Astrocyte (in vitro differentiated cells and primary cell): ENCODE data around the gene YTHDF1. TPM values are rescaled to one million over a fixed set of nuclear protein-coding genes. Genes with fewer than 3 reads are reported as not detected.

Experiments
- DNase-seq: peaks from one replicate; pipeline ENCODE4 v3.0.0-alpha.2; 2010; ENCODE audit warnings: low read depth
- FAIRE-seq: peaks from 2 replicates; lab custom pipeline; 2011; peaks lifted over from hg19 to GRCh38; lab: Jason Lieb, UNC
- H2AFZ ChIP-seq: 2 replicates; pipeline ENCODE4 v1.6.0; 2012; ENCODE audit warnings: low read depth, low read length, inconsistent platforms
- H3K27ac ChIP-seq: 2 replicates; pipeline ENCODE4 v1.5.1; 2011; ENCODE audit warnings: low read depth, low read length, inconsistent platforms
- H3K27me3 ChIP-seq: 2 replicates; pipeline ENCODE4 v1.6.0; 2011; ENCODE audit warnings: low read length, inconsistent platforms; ENCODE audit not compliant: insufficient read depth
- H3K36me3 ChIP-seq: 2 replicates; pipeline ENCODE4 v1.5.1; 2011; ENCODE audit warnings: low read length, inconsistent platforms; ENCODE audit not compliant: insufficient read depth
- H3K4me1 ChIP-seq: 2 replicates; pipeline ENCODE4 v1.5.1; 2011; ENCODE audit warnings: low read length, inconsistent platforms; ENCODE audit not compliant: insufficient read depth
- H3K4me2 ChIP-seq: 2 replicates; pipeline ENCODE4 v1.6.0; 2012; ENCODE audit warnings: low read length, inconsistent platforms
- H3K4me3 ChIP-seq: 2 replicates; pipeline ENCODE4 v1.5.1; 2011; ENCODE audit warnings: low read depth, mild to moderate bottlenecking, low read length, inconsistent platforms; ENCODE audit not compliant: insufficient read depth
- H3K79me2 ChIP-seq: 2 replicates; pipeline ENCODE4 v1.6.0; 2012; ENCODE audit warnings: mild to moderate bottlenecking, low read length, inconsistent platforms; ENCODE audit not compliant: insufficient read depth
- H3K9ac ChIP-seq: 2 replicates; pipeline ENCODE4 v1.6.0; 2012; ENCODE audit warnings: mild to moderate bottlenecking, low read length, inconsistent platforms
- H3K9me3 ChIP-seq: 2 replicates; pipeline ENCODE4 v1.5.1; 2012; ENCODE audit warnings: low read depth, mild to moderate bottlenecking, low read length, inconsistent platforms; ENCODE audit not compliant: insufficient read depth
- H4K20me1 ChIP-seq: 2 replicates; pipeline ENCODE4 v1.6.0; 2012; ENCODE audit warnings: low read length, inconsistent platforms; ENCODE audit not compliant: insufficient read depth
- H3K27ac Mint-ChIP-seq: one replicate; pipeline ENCODE4 v1.8.0; 2021; ENCODE audit warnings: mild to moderate bottlenecking, mixed read lengths; ENCODE audit not compliant: unreplicated experiment
- H3K27me3 Mint-ChIP-seq: one replicate; pipeline ENCODE4 v1.8.0; 2021; ENCODE audit warnings: low read depth, mixed read lengths; ENCODE audit not compliant: unreplicated experiment
- H3K36me3 Mint-ChIP-seq: one replicate; pipeline ENCODE4 v1.8.0; 2021; ENCODE audit warnings: low read depth, mixed read lengths; ENCODE audit not compliant: unreplicated experiment
- H3K4me1 Mint-ChIP-seq: one replicate; pipeline ENCODE4 v1.8.0; 2021; ENCODE audit warnings: low read depth, mixed read lengths; ENCODE audit not compliant: unreplicated experiment
- H3K4me3 Mint-ChIP-seq: one replicate; pipeline ENCODE4 v1.8.0; 2021; ENCODE audit warnings: mild to moderate bottlenecking, moderate library complexity, mixed read lengths; ENCODE audit not compliant: unreplicated experiment
- H3K9me3 Mint-ChIP-seq: one replicate; pipeline ENCODE4 v1.8.0; 2021; ENCODE audit warnings: mild to moderate bottlenecking, mixed read lengths; ENCODE audit not compliant: unreplicated experiment
- EZH2 ChIP-seq: IDR thresholded peaks from 2 replicates; pipeline ENCODE4 v1.6.1; 2012; ENCODE audit warnings: mild to moderate bottlenecking, low read length, inconsistent platforms; ENCODE audit not compliant: insufficient read depth
- total RNA-seq: library from RNA; stranded (reverse); gene quantifications from 2 replicates; pipeline ENCODE4 v1.2.1, GENCODE V29; 2021
- TF ChIP-seq, protein P1 (sequence below): IDR thresholded peaks from 2 replicates; pipeline ENCODE4 v1.5.1; 2011; ENCODE audit warnings: low read depth, mild to moderate bottlenecking, inconsistent platforms, low read length, moderate library complexity; ENCODE audit not compliant: insufficient read depth

Gene YTHDF1
- total RNA-seq, 1 donor from 2014 or later, result 107 TPM

GRCh38 chr20:63177785-63178445 lies 38.0 kb downstream of the YTHDF1 start:
- H3K36me3 Mint-ChIP-seq, result peaks cover 1% of the 10 kb centered on the region
- H3K4me1 ChIP-seq, result no peaks in the 10 kb centered on the region
- H3K4me3 ChIP-seq, result no peak overlapping the region
- H2AFZ ChIP-seq, result no peak overlapping the region
- peak overlapping the region; percentile 67 for H3K4me3 Mint-ChIP-seq
- H3K4me2 ChIP-seq, result no peak overlapping the region
- H3K79me2 ChIP-seq, result no peaks in the 10 kb centered on the region
- H3K27ac ChIP-seq, result no peak overlapping the region
- H3K27ac Mint-ChIP-seq, result no peak overlapping the region
- no peaks in the 10 kb centered on the region for H3K36me3 ChIP-seq
- FAIRE-seq (no peak), DNase-seq (no peak)
- peaks cover 6% of the 10 kb centered on the region for H3K4me1 Mint-ChIP-seq
- TF ChIP-seq, protein P1, sequence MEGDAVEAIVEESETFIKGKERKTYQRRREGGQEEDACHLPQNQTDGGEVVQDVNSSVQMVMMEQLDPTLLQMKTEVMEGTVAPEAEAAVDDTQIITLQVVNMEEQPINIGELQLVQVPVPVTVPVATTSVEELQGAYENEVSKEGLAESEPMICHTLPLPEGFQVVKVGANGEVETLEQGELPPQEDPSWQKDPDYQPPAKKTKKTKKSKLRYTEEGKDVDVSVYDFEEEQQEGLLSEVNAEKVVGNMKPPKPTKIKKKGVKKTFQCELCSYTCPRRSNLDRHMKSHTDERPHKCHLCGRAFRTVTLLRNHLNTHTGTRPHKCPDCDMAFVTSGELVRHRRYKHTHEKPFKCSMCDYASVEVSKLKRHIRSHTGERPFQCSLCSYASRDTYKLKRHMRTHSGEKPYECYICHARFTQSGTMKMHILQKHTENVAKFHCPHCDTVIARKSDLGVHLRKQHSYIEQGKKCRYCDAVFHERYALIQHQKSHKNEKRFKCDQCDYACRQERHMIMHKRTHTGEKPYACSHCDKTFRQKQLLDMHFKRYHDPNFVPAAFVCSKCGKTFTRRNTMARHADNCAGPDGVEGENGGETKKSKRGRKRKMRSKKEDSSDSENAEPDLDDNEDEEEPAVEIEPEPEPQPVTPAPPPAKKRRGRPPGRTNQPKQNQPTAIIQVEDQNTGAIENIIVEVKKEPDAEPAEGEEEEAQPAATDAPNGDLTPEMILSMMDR, result no peak
- peak; percentile 96 for TF ChIP-seq EZH2
- no peaks in the 10 kb centered on the region for H3K9me3 ChIP-seq
- peaks cover 18% of the 10 kb centered on the region for H4K20me1 ChIP-seq
- H3K9ac ChIP-seq, result no peak overlapping the region
- H3K27me3 ChIP-seq, result peaks cover 46% of the 10 kb centered on the region
- H3K9me3 Mint-ChIP-seq, result peaks cover 1% of the 10 kb centered on the region
- peaks cover 34% of the 10 kb centered on the region for H3K27me3 Mint-ChIP-seq

DNA sequence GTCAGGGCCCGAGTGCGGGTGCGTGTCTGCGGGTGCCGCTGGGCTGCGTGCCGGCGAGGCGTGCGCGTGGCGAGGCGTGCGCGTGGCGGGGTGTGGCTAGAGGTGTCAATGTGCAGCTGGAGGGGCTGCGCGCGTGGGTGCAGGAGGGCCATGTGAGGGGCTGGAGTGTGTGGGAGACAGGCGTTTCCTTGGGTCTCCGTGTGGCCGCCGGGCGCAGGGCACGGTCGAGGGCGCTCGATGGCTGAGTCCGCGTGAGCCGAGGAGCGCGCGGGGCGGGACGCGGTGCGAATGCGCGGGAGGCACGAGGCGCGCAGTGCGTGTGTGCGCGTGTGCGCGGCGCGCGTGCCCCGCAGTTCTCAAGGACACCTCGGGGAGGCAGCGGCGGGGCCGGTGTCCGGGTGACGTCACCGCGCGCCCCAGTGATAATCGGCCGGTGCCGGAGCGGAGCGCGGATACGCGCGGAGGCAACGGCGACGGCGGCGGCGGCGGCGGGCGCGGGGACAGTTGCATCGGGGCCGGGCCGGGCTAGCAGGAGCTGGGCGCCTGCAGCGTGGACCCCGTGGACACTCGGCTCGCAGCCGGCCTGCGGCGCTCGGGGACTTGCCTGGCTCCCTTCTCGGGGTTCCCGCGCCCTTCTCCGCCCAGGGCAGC lies 38.7 kb downstream of the YTHDF1 start:
- DNase-seq, result no peak
- H3K9me3 Mint-ChIP-seq, result peaks cover 1% of the 10 kb centered on the region
- TF ChIP-seq, protein P1, result no peak
- no peak for TF ChIP-seq EZH2
- Histone ChIP-seq H4K20me1 (peaks cover 18% of the 10 kb centered on the region), H3K9me3 (no peaks in the 10 kb centered on the region), H3K9ac (no peak overlapping the region), H3K27me3 (peaks cover 47% of the 10 kb centered on the region), H3K4me1 (no peaks in the 10 kb centered on the region), H2AFZ (no peak overlapping the region), H3K27ac (no peak overlapping the region), H3K4me3 (no peak overlapping the region), H3K36me3 (no peaks in the 10 kb centered on the region), H3K4me2 (no peak overlapping the region), H3K79me2 (no peaks in the 10 kb centered on the region)
- FAIRE-seq, result no peak
- H3K4me3 Mint-ChIP-seq, result no peak overlapping the region
- H3K36me3 Mint-ChIP-seq, result peaks cover 1% of the 10 kb centered on the region
- H3K27me3 Mint-ChIP-seq, result peaks cover 33% of the 10 kb centered on the region
- peaks cover 4% of the 10 kb centered on the region for H3K4me1 Mint-ChIP-seq
- H3K27ac Mint-ChIP-seq, result no peak overlapping the region
